ENCODE measurements around the gene LGI1. TPM values are rescaled to one million over a fixed set of nuclear protein-coding genes. Genes with fewer than 3 reads are reported as not detected.

Gene LGI1
- total RNA-seq, 2 donors from 2014 or later: 0.60 to 2.6 TPM

DNA sequence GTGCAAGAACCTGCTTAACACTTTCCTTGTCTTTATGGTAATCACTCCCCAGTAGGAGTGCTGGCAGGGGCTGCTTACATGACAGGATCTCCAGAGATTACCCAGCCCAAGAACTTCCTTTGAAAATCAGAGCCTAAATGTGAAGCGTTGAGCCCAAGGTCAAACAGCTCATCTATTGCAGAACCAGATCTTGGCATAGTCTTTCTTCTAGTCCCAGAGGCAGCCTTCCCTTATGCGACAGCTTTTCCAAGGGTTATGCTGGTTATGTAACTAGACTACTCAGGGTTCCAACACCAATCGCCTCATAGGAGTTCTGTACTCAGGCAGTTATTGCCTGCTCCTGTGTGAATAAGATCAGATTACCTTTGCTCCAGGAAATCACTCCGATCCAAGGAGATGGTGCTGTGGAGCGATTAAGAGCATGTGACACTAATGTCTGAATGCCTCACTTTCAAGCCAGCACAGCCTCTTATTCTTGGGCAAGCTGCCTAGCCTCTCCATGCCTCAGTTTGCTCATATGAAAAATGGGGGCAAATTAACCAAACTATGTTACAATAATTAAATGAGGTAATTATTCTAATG is 8.4 kb upstream of the LGI1 start:
- no peaks in the 10 kb centered on the region for H3K9me3 ChIP-seq (ENCODE audit: control insufficient read depth, low read length)
- H3K4me3 Mint-ChIP-seq: no peak overlapping the region
- WGBS, 2 experiments (ENCODE audit: insufficient coverage in 1 of 2, insufficient read length in 1 of 2): 5 to 13% methylated on average over 4 to 5 of the region's 5 CpGs
- H3K36me3 ChIP-seq (ENCODE audit: control insufficient read depth, insufficient read depth, low read length): no peaks in the 10 kb centered on the region
- H3K27me3 Mint-ChIP-seq (ENCODE audit: insufficient read depth): no peaks in the 10 kb centered on the region
- H3K27me3 ChIP-seq (ENCODE audit: control insufficient read depth, insufficient read depth, low read length, poor library complexity, severe bottlenecking): no peaks in the 10 kb centered on the region
- TF ChIP-seq, protein P1, sequence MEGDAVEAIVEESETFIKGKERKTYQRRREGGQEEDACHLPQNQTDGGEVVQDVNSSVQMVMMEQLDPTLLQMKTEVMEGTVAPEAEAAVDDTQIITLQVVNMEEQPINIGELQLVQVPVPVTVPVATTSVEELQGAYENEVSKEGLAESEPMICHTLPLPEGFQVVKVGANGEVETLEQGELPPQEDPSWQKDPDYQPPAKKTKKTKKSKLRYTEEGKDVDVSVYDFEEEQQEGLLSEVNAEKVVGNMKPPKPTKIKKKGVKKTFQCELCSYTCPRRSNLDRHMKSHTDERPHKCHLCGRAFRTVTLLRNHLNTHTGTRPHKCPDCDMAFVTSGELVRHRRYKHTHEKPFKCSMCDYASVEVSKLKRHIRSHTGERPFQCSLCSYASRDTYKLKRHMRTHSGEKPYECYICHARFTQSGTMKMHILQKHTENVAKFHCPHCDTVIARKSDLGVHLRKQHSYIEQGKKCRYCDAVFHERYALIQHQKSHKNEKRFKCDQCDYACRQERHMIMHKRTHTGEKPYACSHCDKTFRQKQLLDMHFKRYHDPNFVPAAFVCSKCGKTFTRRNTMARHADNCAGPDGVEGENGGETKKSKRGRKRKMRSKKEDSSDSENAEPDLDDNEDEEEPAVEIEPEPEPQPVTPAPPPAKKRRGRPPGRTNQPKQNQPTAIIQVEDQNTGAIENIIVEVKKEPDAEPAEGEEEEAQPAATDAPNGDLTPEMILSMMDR (conservative IDR thresholded peaks at IDR 0.05): no peak
- no peak overlapping the region for H3K27ac ChIP-seq (ENCODE audit: low read depth, low read length)
- H3K36me3 Mint-ChIP-seq (ENCODE audit: low read depth): no peaks in the 10 kb centered on the region
- peak overlapping the region; percentile 58 for H3K27ac Mint-ChIP-seq
- H3K4me1 Mint-ChIP-seq: peaks cover 69% of the 10 kb centered on the region
- peak; percentile 90 for DNase-seq
- no peak overlapping the region for H3K4me3 ChIP-seq (ENCODE audit: low read length)
- no peak overlapping the region for H3K9ac ChIP-seq (ENCODE audit: extremely low read depth, low read length, poor library complexity, severe bottlenecking)
- H3K9me3 Mint-ChIP-seq: no peaks in the 10 kb centered on the region
- H3K4me1 ChIP-seq (ENCODE audit: control insufficient read depth, insufficient read depth, low read length): peaks cover 25% of the 10 kb centered on the region

DNA sequence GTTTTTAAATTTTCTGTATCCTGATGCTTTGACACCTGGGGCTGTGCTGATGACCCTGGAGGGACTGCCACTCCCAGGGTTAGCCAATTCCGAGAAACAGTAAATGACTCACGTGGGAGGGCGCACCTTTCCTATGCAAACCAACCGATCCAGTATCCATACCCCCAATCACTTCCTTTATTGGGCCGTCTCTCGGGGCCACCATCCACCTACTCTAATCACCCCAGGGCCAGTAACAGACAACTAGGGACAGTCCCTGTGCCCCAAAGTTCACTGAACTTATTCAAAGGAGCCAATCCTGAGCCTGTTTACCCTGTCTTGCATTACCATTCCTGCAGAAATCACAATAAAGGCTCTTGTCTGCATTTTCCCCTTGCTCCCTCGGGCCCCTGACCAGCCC is 6.6 kb upstream of the LGI1 start:
- Histone ChIP-seq H3K27me3 (ENCODE audit: control insufficient read depth, insufficient read depth, low read length, poor library complexity, severe bottlenecking) (no peaks in the 10 kb centered on the region), H3K9me3 (ENCODE audit: control insufficient read depth, low read length) (no peaks in the 10 kb centered on the region), H3K27ac (ENCODE audit: low read depth, low read length) (no peak overlapping the region), H3K36me3 (ENCODE audit: control insufficient read depth, insufficient read depth, low read length) (no peaks in the 10 kb centered on the region), H3K4me3 (ENCODE audit: low read length) (no peak overlapping the region), H3K4me1 (ENCODE audit: control insufficient read depth, insufficient read depth, low read length) (peaks cover 37% of the 10 kb centered on the region), H3K9ac (ENCODE audit: extremely low read depth, low read length, poor library complexity, severe bottlenecking) (no peak overlapping the region)
- TF ChIP-seq, protein P1 (conservative IDR thresholded peaks at IDR 0.05): no peak
- Mint-ChIP-seq H3K36me3 (ENCODE audit: low read depth) (no peaks in the 10 kb centered on the region), H3K4me3 (no peak overlapping the region), H3K9me3 (no peaks in the 10 kb centered on the region), H3K27me3 (ENCODE audit: insufficient read depth) (no peaks in the 10 kb centered on the region), H3K27ac (peak overlapping the region; percentile 69), H3K4me1 (peaks cover 82% of the 10 kb centered on the region)
- peak; percentile 65 for DNase-seq
- 38 to 48% methylated on average over 2 to 7 of the region's 7 CpGs for WGBS, 2 experiments (ENCODE audit: insufficient coverage in 1 of 2, insufficient read length in 1 of 2)

GRCh38 chr10:93751832-93752231 is 5.9 kb upstream of the LGI1 start:
- 14 to 26% methylated on average over 3 to 5 of the region's 5 CpGs for WGBS, 2 experiments (ENCODE audit: insufficient coverage in 1 of 2, insufficient read length in 1 of 2)
- Mint-ChIP-seq H3K27ac (no peak overlapping the region), H3K9me3 (no peaks in the 10 kb centered on the region), H3K27me3 (ENCODE audit: insufficient read depth) (no peaks in the 10 kb centered on the region), H3K36me3 (ENCODE audit: low read depth) (no peaks in the 10 kb centered on the region), H3K4me1 (peaks cover 86% of the 10 kb centered on the region), H3K4me3 (no peak overlapping the region)
- TF ChIP-seq, protein P1 (conservative IDR thresholded peaks at IDR 0.05): no peak
- no peak overlapping the region for H3K27ac ChIP-seq (ENCODE audit: low read depth, low read length)
- peak overlapping the region; percentile 34 for H3K4me3 ChIP-seq (ENCODE audit: low read length)
- H3K4me1 ChIP-seq (ENCODE audit: control insufficient read depth, insufficient read depth, low read length): peaks cover 41% of the 10 kb centered on the region
- peak; percentile 82 for DNase-seq
- H3K36me3 ChIP-seq (ENCODE audit: control insufficient read depth, insufficient read depth, low read length): no peaks in the 10 kb centered on the region
- H3K27me3 ChIP-seq (ENCODE audit: control insufficient read depth, insufficient read depth, low read length, poor library complexity, severe bottlenecking): no peaks in the 10 kb centered on the region
- no peaks in the 10 kb centered on the region for H3K9me3 ChIP-seq (ENCODE audit: control insufficient read depth, low read length)
- no peak overlapping the region for H3K9ac ChIP-seq (ENCODE audit: extremely low read depth, low read length, poor library complexity, severe bottlenecking)

Measured in endodermal cell (in vitro differentiated cells).